Psoas muscle (tissue), 8 donors: Measurements from ENCODE around the gene ATP9B. TPM values are rescaled to one million over a fixed set of nuclear protein-coding genes. Genes with fewer than 3 reads are reported as not detected.

ENCODE experiments used
- ATAC-seq, 4 donors: fragments of 200-7000 bp; cut with Tn5 transposase; one replicate each; pipeline ENCODE4 v1.9.1; 2020; ENCODE audit warnings: moderate library complexity in 3 of 4, mild to moderate bottlenecking in 2 of 4
- DNase-seq, 2 donors: peaks; one replicate each; pipeline ENCODE4 v3.0.0-alpha.2; 2020
- H3K27ac ChIP-seq: fragments of 200-600 bp; one replicate; pipeline ENCODE4 v1.8.0; 2022
- H3K27me3 ChIP-seq, 3 donors: fragments of 200-600 bp in 1 of 3; one replicate each; pipeline versions ENCODE4 v1.6.1 to v1.8.0; 2013 to 2022; ENCODE audit warnings: low read length in 2 of 3, mild to moderate bottlenecking in 2 of 3, moderate library complexity in 1 of 3; ENCODE audit not compliant: insufficient read depth in 3 of 3
- H3K36me3 ChIP-seq, 2 donors: fragments of 200-600 bp in 1 of 2; one replicate each; pipeline versions ENCODE4 v1.6.1 to v1.8.0; 2013 to 2022; ENCODE audit warnings: low read depth in 1 of 2, mild to moderate bottlenecking in 1 of 2, moderate library complexity in 1 of 2; ENCODE audit not compliant: insufficient read depth in 1 of 2
- H3K4me1 ChIP-seq: fragments of 200-600 bp; one replicate; pipeline ENCODE4 v1.8.0; 2022
- H3K4me3 ChIP-seq: fragments of 200-600 bp; one replicate; pipeline ENCODE4 v1.8.0; 2022; ENCODE audit warnings: mild to moderate bottlenecking
- H3K9me3 ChIP-seq: fragments of 200-600 bp; one replicate; pipeline ENCODE4 v1.8.0; 2022
- CTCF ChIP-seq: fragments of 200-600 bp; IDR thresholded peaks from one replicate; pipeline ENCODE4 v1.8.0; 2022; ENCODE audit warnings: antibody characterized with exemption
- WGBS, 3 donors: extraction: QIAGEN DNeasy Blood & Tissue Kit; methylation state at CpG; one replicate each; pipeline versions ENCODE4 v1.1.6 to v1.1.7; 2013; 5-methylcytosine and 5-hydroxymethylcytosine counted together
- intact Hi-C, 2 donors: fragments of 100-400 bp; cut with DNase I; formaldehyde crosslinking; loops; one replicate each; pipeline versions ENCODE4 v1.11.0 to v1.14.2; 2022
- polyA plus RNA-seq, 3 donors: library from polyadenylated mRNA; stranded (reverse); fragments of 200-250 nt; gene quantifications; one replicate each; pipeline ENCODE4 v1.2.3, GENCODE V29; 2013
- total RNA-seq, 4 donors: library from RNA; stranded (reverse); fragmentation: NEBNext Ultra II Directional in 2 of 4; extraction: Animal tissue kit (Norgen Biotek cat#: 25700) in 2 of 4; gene quantifications; one replicate each; pipeline versions ENCODE4 v1.2.1 to v1.2.4, GENCODE V29; 2021 to 2023
- donor health status: healthy with polysubstance abuse.
- donor health status: DM: no; HTN: no; CAD: no; lungs with moderate emphysema.
- donor health status: Bipolar disorder and iron deficiency.
- donor health status: healthy.
- donor health status: DM: yes; HTN: yes; CAD: no.
- donor health status: DM: no; HTN: no; CAD: no.
- donor health status: DM: no; HTN: no; CAD: no.
- donor health status: DM: yes; HTN: yes; CAD: no.

The ATP9B gene
- total and polyA plus RNA-seq, 7 donors: 5.0 to 22.1 (median 9.8) TPM

GRCh38 chr18:79048245-79048632, 21.0 kb upstream of the ATP9B start:
- no peak for TF ChIP-seq CTCF
- Histone ChIP-seq H3K27ac (no peak overlapping the region), H3K9me3 (no peaks in the 10 kb centered on the region), H3K4me3 (no peak overlapping the region), H3K27me3 (peaks cover 0 to 10% (median 5%) of the 10 kb centered on the region in 3 donors), H3K4me1 (no peaks in the 10 kb centered on the region), H3K36me3 (no peaks in the 10 kb centered on the region)
- ATAC-seq (no peak), DNase-seq (no peak)
- 84 to 86% (median 85%) methylated on average over 8 of the region's 8 CpGs for WGBS, 3 donors
- intact Hi-C loops: no loop called here

- no peak for DNase-seq
- Histone ChIP-seq H3K36me3 (no peaks in the 10 kb centered on the region), H3K27me3 (peaks cover 0 to 7% (median 5%) of the 10 kb centered on the region in 3 donors), H3K4me3 (no peak overlapping the region), H3K4me1 (no peaks in the 10 kb centered on the region), H3K9me3 (no peaks in the 10 kb centered on the region), H3K27ac (no peak overlapping the region)
- intact Hi-C loops: no loop called here
- ATAC-seq: no peak
- TF ChIP-seq CTCF: no peak
- 91 to 94% (median 93%) methylated on average over 3 of the region's 3 CpGs for WGBS, 3 donors
These were observed 19.7 kb upstream of the ATP9B start for GRCh38 chr18:79049506-79049905.

- Histone ChIP-seq H3K36me3 (no peaks in the 10 kb centered on the region), H3K4me1 (no peaks in the 10 kb centered on the region), H3K4me3 (no peak overlapping the region), H3K27me3 (peaks cover 0 to 7% (median 5%) of the 10 kb centered on the region in 3 donors), H3K9me3 (no peaks in the 10 kb centered on the region), H3K27ac (no peak overlapping the region)
- no peak for TF ChIP-seq CTCF
- no peak for DNase-seq
- intact Hi-C loops: no loop called here
- WGBS, 3 donors: 80 to 86% (median 82%) methylated on average over 5 of the region's 5 CpGs
- no peak for ATAC-seq
These were observed 19.2 kb upstream of the ATP9B start for GRCh38 chr18:79050005-79050404.

GRCh38 chr18:79056827-79057367, 12.3 kb upstream of the ATP9B start:
- H3K27ac ChIP-seq: no peak overlapping the region
- 88 to 96% (median 90%) methylated on average over 9 of the region's 9 CpGs for WGBS, 3 donors
- H3K4me1 ChIP-seq: no peaks in the 10 kb centered on the region
- DNase-seq: no peak
- H3K9me3 ChIP-seq: no peaks in the 10 kb centered on the region
- no peaks in the 10 kb centered on the region for H3K36me3 ChIP-seq
- intact Hi-C loops: no loop called here
- no peak for TF ChIP-seq CTCF
- peaks cover 0 to 2% (median 0%) of the 10 kb centered on the region in 3 donors for H3K27me3 ChIP-seq
- no peak for ATAC-seq
- no peak overlapping the region for H3K4me3 ChIP-seq

- intact Hi-C loops: no loop called here
- Histone ChIP-seq H3K9me3 (no peaks in the 10 kb centered on the region), H3K27ac (no peak overlapping the region), H3K27me3 (peaks cover 0 to 2% (median 0%) of the 10 kb centered on the region in 3 donors), H3K36me3 (no peaks in the 10 kb centered on the region), H3K4me3 (no peak overlapping the region), H3K4me1 (no peaks in the 10 kb centered on the region)
- ATAC-seq: no peak
- WGBS, 3 donors: 39 to 62% (median 56%) methylated on average over 2 of the region's 2 CpGs
- DNase-seq: no peak
- no peak for TF ChIP-seq CTCF
These were observed 11.2 kb upstream of the ATP9B start for GRCh38 chr18:79058007-79058406.
